ENCODE measurements around the gene ZNF462. TPM values are rescaled to one million over a fixed set of nuclear protein-coding genes. Genes with fewer than 3 reads are reported as not detected.

ZNF462 gene
- total and polyA plus RNA-seq, 2 of the 13 experiments (the other 11 are each of a cell fraction or from before 2014, with no cell fraction given) = not detected

GRCh38 chr9:106969696-106970095 is 106.7 kb downstream of the ZNF462 start:
- Histone ChIP-seq H3K9ac (ENCODE audit: insufficient read depth, low read depth, low read length) (no peak overlapping the region), H3K27ac (ENCODE audit: extremely low read length, insufficient read depth, low read length) (no peak overlapping the region), H3K79me2 (ENCODE audit: insufficient read depth, low read length) (no peaks in the 10 kb centered on the region), H4K20me1 (ENCODE audit: insufficient read depth, low read length) (no peaks in the 10 kb centered on the region), H3K4me3 (replicated peaks in 1 of 3; ENCODE audit: insufficient read depth in 1 of 3, low read depth in 2 of 3, low read length in 3 of 3) (no peak overlapping the region), H2AFZ (ENCODE audit: low read length) (no peak overlapping the region), H3K4me1 (ENCODE audit: insufficient read depth, low read length) (no peaks in the 10 kb centered on the region), H3K4me2 (ENCODE audit: low read depth, low read length) (no peak overlapping the region), H3K36me3 (replicated peaks in 1 of 2; ENCODE audit: control insufficient read depth in 1 of 2, insufficient read depth in 2 of 2, low read length in 2 of 2) (no peaks in the 10 kb centered on the region), H3K27me3 (ENCODE audit: control insufficient read depth in 1 of 2, insufficient read depth in 2 of 2, low read length in 2 of 2) (peaks cover 0 to 8% of the 10 kb centered on the region in 2 experiments; a peak in 1 of 5 replicates), H3K9me3 (ENCODE audit: low read length) (no peaks in the 10 kb centered on the region)
- FAIRE-seq (no peak), ATAC-seq (no peak), DNase-seq (ENCODE audit: low spot score) (no peak)
- in situ Hi-C loops (cut with HindIII; ENCODE audit: extremely low pct_ligation_motif_present, low pct_unique_long_range_greater_than_20kb) (no loop called here), intact Hi-C loops (cut with micrococcal nuclease; ENCODE audit: unreplicated experiment) (no loop called here)
- POLR2A ChIA-PET = no interaction called here
- no TSS peak for BruUV-seq (replicated peaks)
- CTCF ChIA-PET (ENCODE audit: low intra/inter-chr PET ratio, low total read pairs) = no interaction called here
- TF ChIP-seq, protein P1, sequence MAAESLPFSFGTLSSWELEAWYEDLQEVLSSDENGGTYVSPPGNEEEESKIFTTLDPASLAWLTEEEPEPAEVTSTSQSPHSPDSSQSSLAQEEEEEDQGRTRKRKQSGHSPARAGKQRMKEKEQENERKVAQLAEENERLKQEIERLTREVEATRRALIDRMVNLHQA (CRISPR knock-in tag; IDR thresholded peaks at IDR 0.05) = no peak
- TF ChIP-seq TCF12 (IDR thresholded peaks at IDR 0.05) (no peak), TCF12 (CRISPR knock-in tag; IDR thresholded peaks at IDR 0.05) (no peak), ZBTB42 (CRISPR knock-in tag; IDR thresholded peaks at IDR 0.05) (no peak), ZNF775 (CRISPR knock-in tag; IDR thresholded peaks at IDR 0.05; ENCODE audit: borderline replicate concordance) (no peak), ZNF609 (CRISPR knock-in tag; IDR thresholded peaks at IDR 0.05; ENCODE audit: borderline replicate concordance) (no peak), ZNF180 (CRISPR knock-in tag; IDR thresholded peaks at IDR 0.05; ENCODE audit: borderline replicate concordance, low read depth) (no peak), ZNF24 (IDR thresholded peaks at IDR 0.05) (no peak), KLF12 (CRISPR knock-in tag; IDR thresholded peaks at IDR 0.05; ENCODE audit: borderline replicate concordance) (no peak), MYC (CRISPR knock-in tag; IDR thresholded peaks at IDR 0.05; ENCODE audit: borderline replicate concordance) (no peak), ZNF710 (CRISPR knock-in tag; IDR thresholded peaks at IDR 0.05; ENCODE audit: borderline replicate concordance) (no peak), ZNF143 (CRISPR knock-in tag; IDR thresholded peaks at IDR 0.05) (no peak)
- TF ChIP-seq, protein P2, sequence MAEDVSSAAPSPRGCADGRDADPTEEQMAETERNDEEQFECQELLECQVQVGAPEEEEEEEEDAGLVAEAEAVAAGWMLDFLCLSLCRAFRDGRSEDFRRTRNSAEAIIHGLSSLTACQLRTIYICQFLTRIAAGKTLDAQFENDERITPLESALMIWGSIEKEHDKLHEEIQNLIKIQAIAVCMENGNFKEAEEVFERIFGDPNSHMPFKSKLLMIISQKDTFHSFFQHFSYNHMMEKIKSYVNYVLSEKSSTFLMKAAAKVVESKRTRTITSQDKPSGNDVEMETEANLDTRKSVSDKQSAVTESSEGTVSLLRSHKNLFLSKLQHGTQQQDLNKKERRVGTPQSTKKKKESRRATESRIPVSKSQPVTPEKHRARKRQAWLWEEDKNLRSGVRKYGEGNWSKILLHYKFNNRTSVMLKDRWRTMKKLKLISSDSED (CRISPR knock-in tag; IDR thresholded peaks at IDR 0.05) = no peak
- TF ChIP-seq, protein P3, sequence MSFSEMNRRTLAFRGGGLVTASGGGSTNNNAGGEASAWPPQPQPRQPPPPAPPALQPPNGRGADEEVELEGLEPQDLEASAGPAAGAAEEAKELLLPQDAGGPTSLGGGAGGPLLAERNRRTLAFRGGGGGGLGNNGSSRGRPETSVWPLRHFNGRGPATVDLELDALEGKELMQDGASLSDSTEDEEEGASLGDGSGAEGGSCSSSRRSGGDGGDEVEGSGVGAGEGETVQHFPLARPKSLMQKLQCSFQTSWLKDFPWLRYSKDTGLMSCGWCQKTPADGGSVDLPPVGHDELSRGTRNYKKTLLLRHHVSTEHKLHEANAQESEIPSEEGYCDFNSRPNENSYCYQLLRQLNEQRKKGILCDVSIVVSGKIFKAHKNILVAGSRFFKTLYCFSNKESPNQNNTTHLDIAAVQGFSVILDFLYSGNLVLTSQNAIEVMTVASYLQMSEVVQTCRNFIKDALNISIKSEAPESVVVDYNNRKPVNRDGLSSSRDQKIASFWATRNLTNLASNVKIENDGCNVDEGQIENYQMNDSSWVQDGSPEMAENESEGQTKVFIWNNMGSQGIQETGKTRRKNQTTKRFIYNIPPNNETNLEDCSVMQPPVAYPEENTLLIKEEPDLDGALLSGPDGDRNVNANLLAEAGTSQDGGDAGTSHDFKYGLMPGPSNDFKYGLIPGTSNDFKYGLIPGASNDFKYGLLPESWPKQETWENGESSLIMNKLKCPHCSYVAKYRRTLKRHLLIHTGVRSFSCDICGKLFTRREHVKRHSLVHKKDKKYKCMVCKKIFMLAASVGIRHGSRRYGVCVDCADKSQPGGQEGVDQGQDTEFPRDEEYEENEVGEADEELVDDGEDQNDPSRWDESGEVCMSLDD (CRISPR knock-in tag; IDR thresholded peaks at IDR 0.05; ENCODE audit: borderline replicate concordance) = no peak
